Fibroblast of lung (primary cell): ENCODE measurements around the gene EML1. TPM values are rescaled to one million over a fixed set of nuclear protein-coding genes. Genes with fewer than 3 reads are reported as not detected.

ENCODE experiments used
- DNase-seq, 2 donors: peaks; one replicate each; pipeline versions ENCODE4 v3.0.0 to v3.0.0-alpha.2; 2010; ENCODE audit warnings: low read depth in 2 of 2
- H2AFZ ChIP-seq: 2 replicates; pipeline ENCODE4 v1.5.1; 2012; ENCODE audit warnings: low read length, control low read depth, inconsistent platforms
- H3K27ac ChIP-seq: 2 replicates; pipeline ENCODE4 v1.5.1; 2011; ENCODE audit warnings: low read length, control low read depth; ENCODE audit not compliant: insufficient read depth
- H3K27me3 ChIP-seq: 2 replicates; pipeline ENCODE4 v1.5.1; 2011; ENCODE audit warnings: mild to moderate bottlenecking, low read length; ENCODE audit not compliant: control insufficient read depth, insufficient read depth
- H3K36me3 ChIP-seq: 2 replicates; pipeline ENCODE4 v1.5.1; 2011; ENCODE audit warnings: low read length; ENCODE audit not compliant: control insufficient read depth, insufficient read depth
- H3K4me1 ChIP-seq: 2 replicates; pipeline ENCODE4 v1.5.1; 2011; ENCODE audit warnings: low read length; ENCODE audit not compliant: control insufficient read depth, insufficient read depth; ENCODE audit errors: extremely low read depth
- H3K4me2 ChIP-seq: 2 replicates; pipeline ENCODE4 v1.5.1; 2011; ENCODE audit warnings: low read length, control low read depth; ENCODE audit not compliant: insufficient read depth; ENCODE audit errors: extremely low read depth
- H3K4me3 ChIP-seq, 4 experiments: fragments of 200-600 bp in 1 of 4; sonication (generic) in 1 of 4; replicated peaks in 1 of 4; 2 replicates each; pipeline ENCODE4 v1.5.1; 2011 to 2016; ENCODE audit warnings: low read length in 4 of 4, low read depth in 3 of 4, mild to moderate bottlenecking in 3 of 4, control low read depth in 2 of 4, inconsistent platforms in 1 of 4, mixed read lengths in 1 of 4; ENCODE audit not compliant: insufficient read depth in 1 of 4; ENCODE audit errors: control extremely low read depth in 1 of 4
- H3K79me2 ChIP-seq: 2 replicates; pipeline ENCODE4 v1.5.1; 2012; ENCODE audit warnings: mild to moderate bottlenecking, low read length, inconsistent platforms; ENCODE audit not compliant: control insufficient read depth, insufficient read depth
- H3K9ac ChIP-seq: 2 replicates; pipeline ENCODE4 v1.5.1; 2011; ENCODE audit warnings: mild to moderate bottlenecking, low read length, control low read depth; ENCODE audit not compliant: insufficient read depth
- H3K9me3 ChIP-seq: 2 replicates; pipeline ENCODE4 v1.5.1; 2012; ENCODE audit warnings: low read depth, low read length; ENCODE audit not compliant: control insufficient read depth, insufficient read depth
- H4K20me1 ChIP-seq: 2 replicates; pipeline ENCODE4 v1.5.1; 2011; ENCODE audit warnings: low read length; ENCODE audit not compliant: control insufficient read depth, insufficient read depth; ENCODE audit errors: extremely low read depth
- EZH2 ChIP-seq: IDR thresholded peaks from 2 replicates; pipeline ENCODE4 v1.5.1; 2012; ENCODE audit warnings: low read length, control low read depth, mild to moderate bottlenecking; ENCODE audit errors: missing control alignments
- polyA plus RNA-seq, 2 donors: library from polyadenylated mRNA; depleted of rRNA in 1 of 2; stranded (reverse) in 1 of 2; unstranded in 1 of 2; fragments of >200 nt; gene quantifications; 2 replicates each; pipeline ENCODE4 v1.2.1, GENCODE V29; 2011 to 2012; ENCODE audit warnings: missing spikeins in 1 of 2
- total RNA-seq: library from RNA; depleted of rRNA; stranded (reverse); fragments of >200 nt; gene quantifications from 2 replicates; pipeline ENCODE4 v1.2.1, GENCODE V29; 2014
- TF ChIP-seq, protein P1 (sequence below), 2 donors: IDR thresholded peaks in 1 of 2; conservative IDR thresholded peaks in 1 of 2; 1 replicate in 1 of 2; 2 replicates in 1 of 2; pipeline ENCODE4 v1.5.1; 2011 to 2012; ENCODE audit warnings: low read length in 2 of 2, control low read depth in 1 of 2, inconsistent platforms in 1 of 2, low read depth in 1 of 2, mild to moderate bottlenecking in 1 of 2

Gene EML1
- total and polyA plus RNA-seq, 2 donors (not counting 1 experiment from before 2014, with no cell fraction given): 22.4 to 74.5 TPM

DNA sequence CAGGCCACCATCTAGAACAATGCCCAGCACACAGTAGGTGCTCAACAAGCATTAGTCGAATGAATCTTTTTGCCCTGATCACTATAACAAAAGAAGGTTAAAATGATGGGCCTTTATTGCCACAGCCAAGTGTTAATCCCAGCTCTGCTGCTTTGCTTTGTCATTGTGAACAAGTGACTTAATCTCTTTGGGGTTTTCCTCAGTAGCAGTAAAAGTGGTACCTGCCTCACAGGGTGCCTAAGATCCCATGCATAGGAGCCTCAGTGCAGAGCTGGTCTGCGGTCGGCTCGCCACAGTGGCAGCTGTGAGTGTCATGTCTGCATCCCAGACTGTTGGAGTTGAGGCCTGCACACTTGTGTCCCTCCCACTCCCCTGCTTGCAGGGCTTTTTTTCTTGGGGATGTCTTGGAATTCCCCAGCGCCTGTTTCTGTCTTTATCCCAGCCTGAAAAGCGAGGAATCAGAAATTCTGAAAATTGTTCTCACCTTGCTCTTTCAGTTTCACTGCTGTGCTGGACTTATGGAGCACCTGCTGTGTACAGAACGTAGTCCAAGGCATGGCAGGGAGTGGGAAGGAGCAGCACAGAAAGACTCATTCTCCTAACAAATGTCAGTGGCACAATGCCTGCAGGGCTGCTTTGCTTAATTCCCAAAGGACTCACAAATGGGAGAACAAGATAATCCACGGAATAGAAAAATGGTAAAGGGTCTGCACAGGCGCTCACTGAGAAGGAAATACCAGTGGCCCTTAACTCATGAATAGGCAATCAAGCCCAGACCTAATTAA lies 90.8 kb downstream of the EML1 start:
- Histone ChIP-seq H3K36me3 (no peaks in the 10 kb centered on the region), H3K4me2 (no peak overlapping the region), H3K27ac (no peak overlapping the region), H3K79me2 (no peaks in the 10 kb centered on the region), H4K20me1 (no peaks in the 10 kb centered on the region), H3K9me3 (no peaks in the 10 kb centered on the region), H3K9ac (no peak overlapping the region), H3K4me1 (peaks cover 5% of the 10 kb centered on the region), H3K4me3 (no peak overlapping the region), H2AFZ (no peak overlapping the region), H3K27me3 (no peaks in the 10 kb centered on the region)
- no peak for TF ChIP-seq EZH2
- TF ChIP-seq, protein P1, sequence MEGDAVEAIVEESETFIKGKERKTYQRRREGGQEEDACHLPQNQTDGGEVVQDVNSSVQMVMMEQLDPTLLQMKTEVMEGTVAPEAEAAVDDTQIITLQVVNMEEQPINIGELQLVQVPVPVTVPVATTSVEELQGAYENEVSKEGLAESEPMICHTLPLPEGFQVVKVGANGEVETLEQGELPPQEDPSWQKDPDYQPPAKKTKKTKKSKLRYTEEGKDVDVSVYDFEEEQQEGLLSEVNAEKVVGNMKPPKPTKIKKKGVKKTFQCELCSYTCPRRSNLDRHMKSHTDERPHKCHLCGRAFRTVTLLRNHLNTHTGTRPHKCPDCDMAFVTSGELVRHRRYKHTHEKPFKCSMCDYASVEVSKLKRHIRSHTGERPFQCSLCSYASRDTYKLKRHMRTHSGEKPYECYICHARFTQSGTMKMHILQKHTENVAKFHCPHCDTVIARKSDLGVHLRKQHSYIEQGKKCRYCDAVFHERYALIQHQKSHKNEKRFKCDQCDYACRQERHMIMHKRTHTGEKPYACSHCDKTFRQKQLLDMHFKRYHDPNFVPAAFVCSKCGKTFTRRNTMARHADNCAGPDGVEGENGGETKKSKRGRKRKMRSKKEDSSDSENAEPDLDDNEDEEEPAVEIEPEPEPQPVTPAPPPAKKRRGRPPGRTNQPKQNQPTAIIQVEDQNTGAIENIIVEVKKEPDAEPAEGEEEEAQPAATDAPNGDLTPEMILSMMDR (conservative IDR thresholded peaks at IDR 0.05 in 1 of 2, IDR thresholded peaks at IDR 0.05 in 1 of 2; ENCODE audit: low read depth in 1 of 2, low read length in 2 of 2): no peak
- no peak for DNase-seq

DNA sequence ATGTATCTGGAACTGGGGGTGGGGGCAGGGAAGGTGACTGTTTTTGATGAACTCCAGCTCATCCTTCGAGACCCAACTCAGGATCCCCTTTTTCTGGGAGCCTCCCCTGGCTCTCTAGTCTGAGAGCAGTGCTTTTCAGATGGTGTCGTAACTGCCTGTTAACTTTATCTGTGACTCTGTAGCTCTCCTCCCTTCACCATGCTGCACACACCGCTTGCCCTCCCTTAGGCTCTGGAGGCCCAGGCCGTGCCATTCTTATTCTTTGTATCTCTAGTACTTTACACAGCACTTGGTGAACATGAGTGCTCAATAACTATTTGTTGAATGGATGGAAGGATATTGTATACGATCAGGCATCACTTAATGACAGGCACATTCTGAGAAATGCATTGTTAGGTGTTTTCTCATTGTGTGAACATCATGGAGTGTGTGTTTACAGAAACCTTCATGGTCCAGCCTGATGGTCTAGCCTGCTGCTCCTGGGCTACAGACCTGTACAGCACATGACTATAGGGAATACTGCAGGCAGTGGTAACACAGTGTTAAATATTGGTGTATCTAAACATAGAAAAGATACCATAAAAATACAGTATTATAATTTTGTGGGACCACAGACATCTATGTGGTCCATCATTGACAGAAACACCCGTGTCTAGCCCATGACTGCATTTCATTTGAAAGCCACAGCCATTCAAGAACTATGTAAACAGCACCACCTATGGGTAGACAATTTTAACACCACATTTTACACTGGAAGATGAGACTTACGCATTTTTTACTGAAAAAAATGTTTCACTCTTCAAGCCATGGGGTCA lies 91.8 kb downstream of the EML1 start:
- H3K4me1 ChIP-seq: peaks cover 3% of the 10 kb centered on the region
- no peaks in the 10 kb centered on the region for H3K9me3 ChIP-seq
- TF ChIP-seq, protein P1 (conservative IDR thresholded peaks at IDR 0.05 in 1 of 2, IDR thresholded peaks at IDR 0.05 in 1 of 2; ENCODE audit: low read depth in 1 of 2, low read length in 2 of 2): peak; percentile 52 to 59
- TF ChIP-seq EZH2: no peak
- H3K36me3 ChIP-seq: no peaks in the 10 kb centered on the region
- no peak overlapping the region for H2AFZ ChIP-seq
- H3K79me2 ChIP-seq: no peaks in the 10 kb centered on the region
- peak; percentile 59 to 82 for DNase-seq
- no peaks in the 10 kb centered on the region for H4K20me1 ChIP-seq
- no peak overlapping the region for H3K4me3 ChIP-seq
- H3K4me2 ChIP-seq: no peak overlapping the region
- H3K27me3 ChIP-seq: no peaks in the 10 kb centered on the region
- no peak overlapping the region for H3K27ac ChIP-seq
- no peak overlapping the region for H3K9ac ChIP-seq

DNA sequence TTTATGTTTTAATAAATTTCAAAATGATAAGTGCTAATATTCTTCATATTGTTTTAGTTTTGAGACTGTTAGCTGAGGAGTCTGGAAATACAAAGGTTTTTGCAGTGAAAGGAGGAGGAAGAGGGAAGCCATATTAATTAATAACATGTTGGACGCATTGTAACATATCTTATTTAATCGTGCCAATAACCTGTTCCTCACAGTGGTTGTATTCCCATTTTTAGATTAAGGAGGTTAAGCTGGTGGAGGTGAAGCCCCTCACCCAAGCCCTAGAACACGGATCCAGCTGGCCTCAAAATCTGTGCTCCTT lies 92.4 kb downstream of the EML1 start:
- TF ChIP-seq, protein P1 (conservative IDR thresholded peaks at IDR 0.05 in 1 of 2, IDR thresholded peaks at IDR 0.05 in 1 of 2; ENCODE audit: low read depth in 1 of 2, low read length in 2 of 2): no peak
- TF ChIP-seq EZH2: no peak
- no peaks in the 10 kb centered on the region for H3K36me3 ChIP-seq
- H3K4me1 ChIP-seq: no peaks in the 10 kb centered on the region
- no peaks in the 10 kb centered on the region for H3K9me3 ChIP-seq
- H2AFZ ChIP-seq: no peak overlapping the region
- H4K20me1 ChIP-seq: no peaks in the 10 kb centered on the region
- DNase-seq: no peak
- H3K4me2 ChIP-seq: no peak overlapping the region
- no peak overlapping the region for H3K9ac ChIP-seq
- no peak overlapping the region for H3K27ac ChIP-seq
- H3K27me3 ChIP-seq: no peaks in the 10 kb centered on the region
- H3K79me2 ChIP-seq: no peaks in the 10 kb centered on the region
- no peak overlapping the region for H3K4me3 ChIP-seq
